OCI-LY3 (cell line): ENCODE data around the gene GIGYF1.

Experiments
- EZH2phosphoT487 ChIP-seq: fragments of 200-600 bp; shearing (Covaris generic); IDR thresholded peaks from 2 replicates; pipeline ENCODE4 v1.6.1; 2018; ENCODE audit warnings: antibody characterized with exemption, mixed run types, low read depth
- TF ChIP-seq, protein P1 (sequence below): fragments of 200-600, 300-600 bp; sonication (generic); IDR thresholded peaks from 2 replicates; pipeline ENCODE4 v1.5.1; 2014; ENCODE audit warnings: antibody characterized with exemption, low read length, low read depth

DNA sequence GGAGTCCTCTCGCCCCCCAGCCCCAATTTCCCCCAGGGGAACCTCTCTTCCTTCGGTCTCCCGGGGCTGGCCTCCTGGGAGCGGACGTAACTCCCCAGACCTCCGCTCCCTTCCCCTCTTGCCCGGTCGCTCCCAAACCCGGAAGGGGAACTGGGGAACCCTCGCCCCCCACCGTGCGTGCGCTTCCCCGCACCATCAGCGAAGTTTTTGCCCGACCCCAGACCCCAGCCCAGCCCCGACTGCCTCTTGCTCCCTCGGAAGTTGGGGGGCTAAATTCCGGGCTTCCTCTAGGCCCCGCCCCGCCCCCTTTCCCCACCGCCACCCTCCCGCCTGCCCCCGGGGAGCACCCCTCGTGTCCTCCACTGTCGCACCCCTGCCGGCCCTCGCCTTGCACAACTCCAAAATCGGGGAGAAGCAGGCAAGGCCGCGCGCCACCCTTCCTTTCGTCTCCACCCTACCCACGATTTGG is 20.1 kb downstream of the GIGYF1 start:
- TF ChIP-seq, protein P1, sequence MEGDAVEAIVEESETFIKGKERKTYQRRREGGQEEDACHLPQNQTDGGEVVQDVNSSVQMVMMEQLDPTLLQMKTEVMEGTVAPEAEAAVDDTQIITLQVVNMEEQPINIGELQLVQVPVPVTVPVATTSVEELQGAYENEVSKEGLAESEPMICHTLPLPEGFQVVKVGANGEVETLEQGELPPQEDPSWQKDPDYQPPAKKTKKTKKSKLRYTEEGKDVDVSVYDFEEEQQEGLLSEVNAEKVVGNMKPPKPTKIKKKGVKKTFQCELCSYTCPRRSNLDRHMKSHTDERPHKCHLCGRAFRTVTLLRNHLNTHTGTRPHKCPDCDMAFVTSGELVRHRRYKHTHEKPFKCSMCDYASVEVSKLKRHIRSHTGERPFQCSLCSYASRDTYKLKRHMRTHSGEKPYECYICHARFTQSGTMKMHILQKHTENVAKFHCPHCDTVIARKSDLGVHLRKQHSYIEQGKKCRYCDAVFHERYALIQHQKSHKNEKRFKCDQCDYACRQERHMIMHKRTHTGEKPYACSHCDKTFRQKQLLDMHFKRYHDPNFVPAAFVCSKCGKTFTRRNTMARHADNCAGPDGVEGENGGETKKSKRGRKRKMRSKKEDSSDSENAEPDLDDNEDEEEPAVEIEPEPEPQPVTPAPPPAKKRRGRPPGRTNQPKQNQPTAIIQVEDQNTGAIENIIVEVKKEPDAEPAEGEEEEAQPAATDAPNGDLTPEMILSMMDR, result no peak
- no peak for TF ChIP-seq EZH2phosphoT487
